Measurements from ENCODE around the gene LRG1. TPM values are rescaled to one million over a fixed set of nuclear protein-coding genes. Genes with fewer than 3 reads are reported as not detected.

The LRG1 gene
- total and polyA plus RNA-seq, 2 of the 13 experiments (the other 11 are each of a cell fraction or from before 2014, with no cell fraction given): 12.0 to 39.3 TPM

DNA sequence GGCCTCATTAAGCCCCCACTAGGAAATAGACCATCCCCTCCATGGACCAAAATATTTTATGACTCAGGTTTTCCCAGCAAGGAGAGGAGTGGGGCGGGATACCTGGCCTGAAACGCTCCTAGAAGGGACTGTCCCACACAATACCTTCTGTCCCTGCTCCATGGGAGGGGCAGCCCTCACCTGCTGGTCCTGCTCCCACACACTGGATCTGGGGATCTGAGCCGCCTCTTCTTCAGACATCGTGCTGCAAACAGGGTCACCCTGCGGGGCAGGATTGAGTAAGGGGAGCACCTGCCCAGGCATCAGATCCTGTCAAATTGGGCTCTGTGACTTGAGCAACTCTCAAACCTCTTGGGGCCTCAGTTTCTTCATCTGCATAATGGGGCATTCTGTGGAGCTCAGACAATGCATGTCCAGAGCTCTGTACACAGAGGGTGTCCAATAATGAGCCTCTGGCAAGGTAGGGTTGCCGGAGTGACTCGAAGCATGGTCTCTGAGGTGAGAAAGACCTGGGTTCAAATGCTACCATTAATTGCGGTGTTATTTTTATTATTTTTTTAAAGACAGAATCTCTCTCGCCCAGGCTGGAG, 5.9 kb downstream of the LRG1 start:
- BruUV-seq (replicated peaks): no TSS peak
- in situ Hi-C loops (cut with HindIII; ENCODE audit: extremely low pct_ligation_motif_present, low pct_unique_long_range_greater_than_20kb): no loop called here
- no peak for FAIRE-seq

DNA sequence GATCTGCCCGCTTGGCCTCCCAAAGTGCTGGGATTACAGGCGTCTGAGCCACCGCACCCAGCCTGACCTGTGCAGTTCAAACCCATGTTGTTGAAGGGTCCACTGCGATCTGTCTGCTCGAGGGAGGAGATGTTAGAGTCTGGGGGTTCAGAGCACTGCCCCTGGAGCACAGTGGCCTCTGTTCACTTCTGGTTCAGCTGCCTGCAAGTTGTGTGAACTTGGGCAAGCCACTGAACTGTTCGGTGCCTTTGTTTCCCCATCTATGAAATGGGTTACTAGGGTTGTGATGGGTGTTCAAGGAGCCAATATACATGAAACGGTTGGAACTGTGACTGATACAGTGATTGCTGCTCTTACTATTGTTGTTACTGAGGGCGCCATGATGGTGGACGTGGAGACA, 6.5 kb downstream of the LRG1 start:
- TF ChIP-seq KDM1A (CRISPR knock-in tag; IDR thresholded peaks at IDR 0.05): peak; percentile 68; the same call in 1 of the 2 replicates
- TF ChIP-seq ZNF629 (CRISPR knock-in tag; conservative IDR thresholded peaks at IDR 0.05): peak; percentile 90
- no peak for TF ChIP-seq ZFP36 (IDR thresholded peaks at IDR 0.05; ENCODE audit: borderline replicate concordance, low read depth, low read length, partially characterized antibody)
- no peaks in the 10 kb centered on the region; a peak in 1 of 5 replicates for H3K27me3 ChIP-seq (ENCODE audit: control insufficient read depth in 1 of 2, insufficient read depth in 2 of 2, low read length in 2 of 2)
- intact Hi-C loops (cut with micrococcal nuclease; ENCODE audit: unreplicated experiment) (no loop called here), in situ Hi-C loops (cut with HindIII; ENCODE audit: extremely low pct_ligation_motif_present, low pct_unique_long_range_greater_than_20kb) (no loop called here)
- H3K27ac ChIP-seq (ENCODE audit: extremely low read length, insufficient read depth, low read length): no peak overlapping the region
- CTCF ChIA-PET (ENCODE audit: low intra/inter-chr PET ratio, low total read pairs): no interaction called here
- ATAC-seq (no peak), FAIRE-seq (no peak), DNase-seq (ENCODE audit: low spot score) (no peak)
- peaks cover 68% of the 10 kb centered on the region for H3K4me1 ChIP-seq (ENCODE audit: insufficient read depth, low read length)
- no peak overlapping the region for H3K4me2 ChIP-seq (ENCODE audit: low read depth, low read length)
- H2AFZ ChIP-seq (ENCODE audit: low read length): no peak overlapping the region
- H4K20me1 ChIP-seq (ENCODE audit: insufficient read depth, low read length): peaks cover 6% of the 10 kb centered on the region; the same call in 1 of the 2 replicates
- H3K9me3 ChIP-seq (ENCODE audit: low read length): no peaks in the 10 kb centered on the region
- H3K4me3 ChIP-seq (replicated peaks in 1 of 3; ENCODE audit: insufficient read depth in 1 of 3, low read depth in 2 of 3, low read length in 3 of 3): no peak overlapping the region
- WGBS (ENCODE audit: low lambda C conversion rate): 74% methylated on average over 9 of the region's 9 CpGs
- POLR2A ChIA-PET: no interaction called here
- no peaks in the 10 kb centered on the region for H3K36me3 ChIP-seq (replicated peaks in 1 of 2; ENCODE audit: control insufficient read depth in 1 of 2, insufficient read depth in 2 of 2, low read length in 2 of 2)
- H3K79me2 ChIP-seq (ENCODE audit: insufficient read depth, low read length): no peaks in the 10 kb centered on the region
- H3K9ac ChIP-seq (ENCODE audit: insufficient read depth, low read depth, low read length): no peak overlapping the region
- BruUV-seq (replicated peaks): no TSS peak

More for the DNA sequence above, 5.9 kb downstream of the LRG1 start:
- Histone ChIP-seq H3K9ac (ENCODE audit: insufficient read depth, low read depth, low read length) (no peak overlapping the region), H3K4me1 (ENCODE audit: insufficient read depth, low read length) (peaks cover 74% of the 10 kb centered on the region), H4K20me1 (ENCODE audit: insufficient read depth, low read length) (peaks cover 6% of the 10 kb centered on the region; the same call in 1 of the 2 replicates), H3K4me3 (replicated peaks in 1 of 3; ENCODE audit: insufficient read depth in 1 of 3, low read depth in 2 of 3, low read length in 3 of 3) (no peak overlapping the region), H3K9me3 (ENCODE audit: low read length) (no peaks in the 10 kb centered on the region), H3K79me2 (ENCODE audit: insufficient read depth, low read length) (no peaks in the 10 kb centered on the region), H2AFZ (ENCODE audit: low read length) (no peak overlapping the region), H3K4me2 (ENCODE audit: low read depth, low read length) (no peak overlapping the region), H3K27ac (ENCODE audit: extremely low read length, insufficient read depth, low read length) (no peak overlapping the region), H3K27me3 (ENCODE audit: control insufficient read depth in 1 of 2, insufficient read depth in 2 of 2, low read length in 2 of 2) (no peaks in the 10 kb centered on the region; a peak in 1 of 5 replicates), H3K36me3 (replicated peaks in 1 of 2; ENCODE audit: control insufficient read depth in 1 of 2, insufficient read depth in 2 of 2, low read length in 2 of 2) (no peaks in the 10 kb centered on the region)
- ChIA-PET POLR2A (interaction anchor here (1.3 to 2.5 kb wide), 4 partner anchors 9 to 192 kb away, joined by 4 to 38 read pairs (median 9); partner anchors contain the start of gene HDGFL2), CTCF (ENCODE audit: low intra/inter-chr PET ratio, low total read pairs) (no interaction called here)
- DNase-seq (ENCODE audit: low spot score) (no peak), ATAC-seq (no peak)
- TF ChIP-seq ZNF629 (CRISPR knock-in tag; conservative IDR thresholded peaks at IDR 0.05): peak; percentile 84; the same call in 1 of the 2 replicates
- peak; percentile 51; the same call in 1 of the 2 replicates for TF ChIP-seq ZKSCAN8 (CRISPR knock-in tag; IDR thresholded peaks at IDR 0.05; ENCODE audit: borderline replicate concordance)
- TF ChIP-seq JUND (CRISPR knock-in tag; IDR thresholded peaks at IDR 0.05): no peak
- TF ChIP-seq MZF1 (CRISPR knock-in tag; IDR thresholded peaks at IDR 0.05; ENCODE audit: borderline replicate concordance): no peak
- 79% methylated on average over 6 of the region's 9 CpGs for WGBS (ENCODE audit: low lambda C conversion rate)
- intact Hi-C loops (cut with micrococcal nuclease; ENCODE audit: unreplicated experiment): no loop called here
